Heart left ventricle (tissue), 16 donors: ENCODE measurements around the gene ARMC6. TPM values are rescaled to one million over a fixed set of nuclear protein-coding genes. Genes with fewer than 3 reads are reported as not detected.
A peak's percentile ranks its signal among the peaks of the same experiment; 100 is the strongest.

ENCODE experiments used
- ATAC-seq, 4 donors: fragments of 200-7000 bp; cut with Tn5 transposase; one replicate each; pipeline ENCODE4 v1.9.1; 2020 to 2022; ENCODE audit warnings: moderate library complexity in 4 of 4, mild to moderate bottlenecking in 3 of 4, moderate number of reproducible peaks in 1 of 4
- DNase-seq, 5 donors: peaks; one replicate each; pipeline ENCODE4 v3.0.0-alpha.2; 2020
- H3K27ac ChIP-seq, 12 donors: fragments of 200-600 bp; sonication (generic) in 4 of 12; one replicate each; pipeline versions ENCODE4 v1.5.0 to v1.8.0; 2016 to 2022; ENCODE audit warnings: mild to moderate bottlenecking in 2 of 12
- H3K27me3 ChIP-seq, 9 donors: fragments of 200-600 bp; sonication (generic) in 2 of 9; one replicate each; pipeline versions ENCODE4 v1.5.1 to v1.8.0; 2016 to 2022; ENCODE audit warnings: mild to moderate bottlenecking in 3 of 9
- H3K36me3 ChIP-seq, 9 donors: fragments of 200-600 bp; sonication (generic) in 2 of 9; one replicate each; pipeline versions ENCODE4 v1.5.0 to v1.8.0; 2018 to 2022; ENCODE audit warnings: mild to moderate bottlenecking in 2 of 9
- H3K4me1 ChIP-seq, 12 donors: fragments of 200-600 bp; sonication (generic) in 4 of 12; one replicate each; pipeline versions ENCODE4 v1.5.0 to v1.8.0; 2016 to 2022; ENCODE audit warnings: mild to moderate bottlenecking in 3 of 12
- H3K4me3 ChIP-seq, 12 donors: fragments of 200-600 bp; sonication (generic) in 4 of 12; one replicate each; pipeline versions ENCODE4 v1.5.0 to v1.8.0; 2017 to 2022; ENCODE audit warnings: mild to moderate bottlenecking in 9 of 12, moderate library complexity in 4 of 12
- H3K9me3 ChIP-seq, 12 donors: fragments of 200-600 bp; sonication (generic) in 4 of 12; one replicate each; pipeline versions ENCODE4 v1.5.0 to v1.8.0; 2016 to 2022; ENCODE audit warnings: mild to moderate bottlenecking in 1 of 12
- CTCF ChIP-seq, 12 donors: fragments of 200-600 bp; sonication (generic) in 4 of 12; IDR thresholded peaks; one replicate each; pipeline versions ENCODE4 v1.5.0 to v1.8.0; 2018 to 2022; ENCODE audit warnings: antibody characterized with exemption in 12 of 12, mild to moderate bottlenecking in 5 of 12
- POLR2A ChIP-seq, 2 donors: fragments of 450-650 bp; IDR thresholded peaks; one replicate each; pipeline ENCODE4 v1.6.1; 2017; ENCODE audit warnings: antibody characterized with exemption in 2 of 2, mild to moderate bottlenecking in 2 of 2, moderate library complexity in 2 of 2
- WGBS, 4 donors: extraction: QIAGEN DNeasy Blood & Tissue Kit in 2 of 4; methylation state at CpG; one replicate each; pipeline versions ENCODE4 v1.1.5 to v1.1.7; 2013 to 2018; 5-methylcytosine and 5-hydroxymethylcytosine counted together
- intact Hi-C, 10 donors: fragments of 100-400 bp; cut with DNase I; formaldehyde crosslinking; loops; one replicate each; pipeline versions ENCODE4 v1.11.1 to v1.14.2; 2022
- polyA plus RNA-seq, 2 donors: library from polyadenylated mRNA; stranded (reverse); fragments of 200-250 nt; gene quantifications; one replicate each; pipeline ENCODE4 v1.2.3, GENCODE V29; 2013
- total RNA-seq, 9 donors: library from RNA; depleted of rRNA in 2 of 9; stranded (reverse); fragments of >200 nt in 2 of 9; fragmentation: NEBNext Ultra II Directional in 3 of 9; extraction: Animal tissue kit (Norgen Biotek cat#: 25700) in 3 of 9; gene quantifications; one replicate each; pipeline versions ENCODE4 v1.1.0 to v1.2.4, GENCODE V29; 2016 to 2023
- donor health status: ischemic (EF 13 %, LVEDD 7.1; RV severe dilation, severe dysfunction).
- donor health status: healthy with polysubstance abuse.
- donor health status: DM: no; HTN: yes; CAD: no.
- donor health status: DM: no; HTN: no; CAD: no.
- donor health status: ischemic (EF 25% LVEDD 6.9; RV normal size, moderate dysfunction).
- donor health status: ischemic (EF 25% LVEDD 5.7; RV mildly dilated, moderate dysfunction).
- donor health status: healthy.
- donor health status: DM: yes; HTN: yes; CAD: no.
- donor health status: ischemic (EF 35%, LVEDD 5.7; RV mildly dilated, moderate dysfunction).
- donor health status: nonischemic (EF 11% LVEDD 7.7; RV severe dilation, severe dysfunction).
- donor health status: DM: yes; HTN: yes; CAD: no.
- donor health status: PGD.
- donor health status: ischemic (EF 29% LVEDD 5.4; RV normal size, mild dysfunction).
- donor health status: nonischemic (EF 23%, LVEDD 6.1; RV moderate dilation, normal function).

The ARMC6 gene
- total and polyA plus RNA-seq, 11 donors = 9.9 to 24.7 (median 18.0) TPM

- Histone ChIP-seq H3K9me3 (no peaks in the 10 kb centered on the region), H3K4me3 (no peak overlapping the region), H3K36me3 (peaks cover 4 to 59% (median 41%) of the 10 kb centered on the region in 9 donors), H3K27ac (peak overlapping the region in 1 of 12 donors; percentile 18), H3K4me1 (peaks cover 0 to 10% (median 0%) of the 10 kb centered on the region in 12 donors), H3K27me3 (no peaks in the 10 kb centered on the region)
- TF ChIP-seq CTCF (IDR thresholded peaks at IDR 0.05) (no peak), POLR2A (IDR thresholded peaks at IDR 0.05) (no peak)
- intact Hi-C loops = no loop called here
- WGBS, 4 donors = 93 to 98% (median 96%) methylated on average over 14 of the region's 14 CpGs
- ATAC-seq (no peak), DNase-seq (no peak)
Observed at GRCh38 chr19:18991468-18991867, 41.9 kb upstream of the ARMC6 start.

- no peaks in the 10 kb centered on the region for H3K9me3 ChIP-seq
- H3K27ac ChIP-seq = no peak overlapping the region
- peaks cover 4 to 66% (median 43%) of the 10 kb centered on the region in 9 donors for H3K36me3 ChIP-seq
- TF ChIP-seq POLR2A (IDR thresholded peaks at IDR 0.05) = no peak
- TF ChIP-seq CTCF (IDR thresholded peaks at IDR 0.05) = no peak
- H3K4me1 ChIP-seq = peaks cover 0 to 5% (median 0%) of the 10 kb centered on the region in 12 donors
- ATAC-seq (no peak), DNase-seq (no peak)
- WGBS, 4 donors = 90 to 96% (median 92%) methylated on average over 8 of the region's 8 CpGs
- intact Hi-C loops = no loop called here
- no peaks in the 10 kb centered on the region for H3K27me3 ChIP-seq
- no peak overlapping the region for H3K4me3 ChIP-seq
Observed at GRCh38 chr19:18992696-18993095, 40.7 kb upstream of the ARMC6 start.

GRCh38 chr19:18993115-18993514 is 40.3 kb upstream of the ARMC6 start:
- Histone ChIP-seq H3K4me1 (peaks cover 0 to 5% (median 0%) of the 10 kb centered on the region in 12 donors), H3K9me3 (no peaks in the 10 kb centered on the region), H3K36me3 (peaks cover 4 to 71% (median 43%) of the 10 kb centered on the region in 9 donors), H3K27ac (no peak overlapping the region), H3K27me3 (no peaks in the 10 kb centered on the region), H3K4me3 (no peak overlapping the region)
- DNase-seq = no peak
- TF ChIP-seq CTCF (IDR thresholded peaks at IDR 0.05) (no peak), POLR2A (IDR thresholded peaks at IDR 0.05) (no peak)
- ATAC-seq = no peak
- WGBS, 4 donors = 86 to 92% (median 89%) methylated on average over 10 of the region's 10 CpGs
- intact Hi-C loops = no loop called here

- no peak overlapping the region for H3K27ac ChIP-seq
- no peak overlapping the region for H3K4me3 ChIP-seq
- intact Hi-C loops = no loop called here
- DNase-seq = peak in 4 of 5 donors; percentile 44 to 83 (median 64)
- H3K4me1 ChIP-seq = peaks cover 0 to 13% (median 3%) of the 10 kb centered on the region in 12 donors
- TF ChIP-seq CTCF (IDR thresholded peaks at IDR 0.05) = peak in 8 of 12 donors; percentile 12 to 37 (median 25)
- no peak for TF ChIP-seq POLR2A (IDR thresholded peaks at IDR 0.05)
- peaks cover 4 to 92% (median 54%) of the 10 kb centered on the region in 9 donors for H3K36me3 ChIP-seq
- ATAC-seq = peak; percentile 46 to 90 (median 80)
- H3K27me3 ChIP-seq = no peaks in the 10 kb centered on the region
- no peaks in the 10 kb centered on the region for H3K9me3 ChIP-seq
- WGBS, 4 donors = 64 to 73% (median 69%) methylated on average over 4 to 5 of the region's 5 CpGs
Observed at GRCh38 chr19:18995804-18996241, 37.6 kb upstream of the ARMC6 start.
